ENCODE data around the gene MSRB3.
A peak's percentile ranks its signal among the peaks of the same experiment; 100 is the strongest.
"Not testable (repeated sequence)": the region's sequence is repeated elsewhere in the genome, so short reads cannot be mapped to it uniquely, and the experiment has no call there.

MSRB3 gene

GRCh38 chr12:65274602-65275272 is 3.7 kb upstream of the MSRB3 start:
- no peaks in the 10 kb centered on the region for H3K36me3 Mint-ChIP-seq (ENCODE audit: insufficient read depth)
- H3K9me3 Mint-ChIP-seq = no peaks in the 10 kb centered on the region
- H3K4me1 Mint-ChIP-seq = no peaks in the 10 kb centered on the region
- DNase-seq (ENCODE audit: low spot score in 2 of 2) = no peak
- no peak overlapping the region for H3K27ac Mint-ChIP-seq (ENCODE audit: low read depth)
- no peak overlapping the region for H3K4me3 Mint-ChIP-seq
- H3K27me3 Mint-ChIP-seq = peaks cover 65% of the 10 kb centered on the region
- no peak for ATAC-seq (replicated peaks; ENCODE audit: extremely low read depth, poor library complexity, severe bottlenecking)

GRCh38 chr12:65275627-65276026 is 2.9 kb upstream of the MSRB3 start:
- H3K4me1 Mint-ChIP-seq = no peaks in the 10 kb centered on the region
- H3K27me3 Mint-ChIP-seq = peaks cover 69% of the 10 kb centered on the region
- ATAC-seq (replicated peaks; ENCODE audit: extremely low read depth, poor library complexity, severe bottlenecking) (no peak), DNase-seq (ENCODE audit: low spot score in 2 of 2) (no peak)
- no peak overlapping the region for H3K27ac Mint-ChIP-seq (ENCODE audit: low read depth)
- no peaks in the 10 kb centered on the region for H3K36me3 Mint-ChIP-seq (ENCODE audit: insufficient read depth)
- H3K9me3 Mint-ChIP-seq = no peaks in the 10 kb centered on the region
- H3K4me3 Mint-ChIP-seq = no peak overlapping the region

DNA sequence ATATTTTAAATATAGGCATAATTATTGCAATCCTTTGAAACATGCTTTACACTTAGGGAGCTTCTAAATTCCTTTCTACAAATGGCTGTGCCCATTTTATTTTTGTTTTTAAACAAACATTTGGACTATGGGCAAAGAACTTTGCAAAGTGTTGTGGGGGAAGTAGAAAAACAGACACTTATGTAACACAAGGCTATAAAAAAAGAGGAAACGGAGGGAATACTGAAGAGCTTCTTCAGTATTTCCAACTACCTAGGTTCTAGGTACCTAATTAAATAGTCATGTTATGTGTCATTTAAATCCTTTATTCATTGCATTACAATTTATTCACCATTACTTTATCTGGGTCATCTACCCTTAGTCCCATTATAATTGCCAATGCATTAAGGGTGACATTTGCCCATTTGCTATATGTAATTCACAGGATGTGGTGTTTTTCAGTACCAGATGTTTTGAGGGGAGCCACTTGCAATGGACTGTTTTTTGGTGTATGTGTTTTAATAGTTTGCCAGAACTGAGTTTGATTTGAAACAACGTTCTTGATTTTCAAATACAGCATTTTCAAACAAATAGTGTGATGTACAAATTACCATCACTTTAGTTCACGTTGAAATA is 1.5 kb upstream of the MSRB3 start:
- Mint-ChIP-seq H3K36me3 (ENCODE audit: insufficient read depth) (no peaks in the 10 kb centered on the region), H3K9me3 (no peaks in the 10 kb centered on the region), H3K4me1 (no peaks in the 10 kb centered on the region), H3K4me3 (no peak overlapping the region), H3K27me3 (peaks cover 80% of the 10 kb centered on the region), H3K27ac (ENCODE audit: low read depth) (no peak overlapping the region)
- DNase-seq (ENCODE audit: low spot score in 2 of 2) (no peak), ATAC-seq (replicated peaks; ENCODE audit: extremely low read depth, poor library complexity, severe bottlenecking) (no peak)

DNA sequence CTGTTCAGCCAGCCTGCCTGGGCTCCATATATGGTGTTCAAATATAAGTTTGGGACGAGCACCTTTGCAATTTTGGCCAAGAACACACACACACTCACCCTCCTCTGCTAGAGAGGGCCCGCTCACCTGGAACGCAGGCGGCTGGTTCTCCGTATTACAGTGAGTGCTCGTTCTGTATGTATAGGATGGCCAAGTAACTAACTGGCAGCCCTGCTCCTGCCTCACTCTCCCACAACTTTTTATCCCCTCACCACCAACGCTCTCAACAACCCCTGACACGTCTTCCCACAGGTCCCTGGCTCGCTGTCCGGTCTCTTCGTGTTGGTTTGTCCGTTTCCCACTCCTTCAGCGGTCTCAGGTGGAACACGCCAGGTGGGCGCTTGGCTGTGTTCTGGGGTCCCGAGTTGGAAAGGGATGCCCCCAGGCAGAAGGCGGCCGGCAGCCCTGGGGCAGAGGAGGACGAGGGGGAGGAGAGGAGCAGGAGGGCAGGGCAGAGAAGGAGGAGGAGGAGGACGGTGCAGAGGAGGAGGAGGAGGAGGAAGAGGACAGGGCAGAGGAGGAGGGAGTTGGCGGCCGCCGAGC is 398 bp upstream of the MSRB3 start:
- no peaks in the 10 kb centered on the region for H3K9me3 Mint-ChIP-seq
- DNase-seq (ENCODE audit: low spot score in 2 of 2) (no peak), ATAC-seq (replicated peaks; ENCODE audit: extremely low read depth, poor library complexity, severe bottlenecking) (no peak)
- H3K4me3 Mint-ChIP-seq = peak overlapping the region; percentile 41
- H3K27ac Mint-ChIP-seq (ENCODE audit: low read depth) = no peak overlapping the region
- no peaks in the 10 kb centered on the region for H3K36me3 Mint-ChIP-seq (ENCODE audit: insufficient read depth)
- H3K27me3 Mint-ChIP-seq = peaks cover 80% of the 10 kb centered on the region
- H3K4me1 Mint-ChIP-seq = no peaks in the 10 kb centered on the region

DNA sequence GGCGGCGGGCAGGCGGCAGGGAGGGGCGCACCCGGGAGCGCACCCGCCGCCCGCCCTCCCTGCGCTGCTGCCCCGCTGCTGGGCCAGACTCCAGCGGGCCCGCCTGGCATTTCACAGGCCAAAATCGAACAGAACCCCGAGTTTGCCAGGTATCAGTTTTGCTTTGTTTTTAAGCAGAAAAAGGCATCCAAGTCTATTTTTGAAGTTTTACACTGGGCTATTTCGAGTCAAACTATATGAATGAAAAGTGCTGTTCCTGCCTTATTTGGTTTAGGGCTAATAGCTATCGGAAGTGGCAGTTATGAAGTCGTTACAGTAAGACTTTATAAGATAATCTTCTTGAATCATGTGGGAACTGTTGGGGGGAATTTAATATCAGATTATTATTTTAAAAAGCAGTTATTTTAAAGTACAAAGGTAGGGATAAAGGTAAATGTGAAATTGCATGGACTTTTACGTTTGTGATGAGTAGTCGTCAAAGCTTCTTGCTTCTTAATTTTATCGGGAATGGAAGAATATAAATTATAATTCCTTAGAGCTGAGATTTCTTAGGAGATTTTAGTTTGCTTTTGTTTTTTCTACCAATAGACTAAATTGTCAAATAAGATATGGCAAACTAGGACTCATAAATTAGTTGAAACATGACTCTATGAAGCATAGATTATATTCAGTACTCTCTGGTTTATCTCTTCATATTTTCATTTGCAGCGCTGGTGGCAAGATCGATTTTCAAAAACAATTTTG is 1.1 kb downstream of the MSRB3 start:
- ATAC-seq (replicated peaks; ENCODE audit: extremely low read depth, poor library complexity, severe bottlenecking) = peak; percentile 24
- H3K27me3 Mint-ChIP-seq = peaks cover 68% of the 10 kb centered on the region
- no peaks in the 10 kb centered on the region for H3K9me3 Mint-ChIP-seq
- no peak overlapping the region for H3K27ac Mint-ChIP-seq (ENCODE audit: low read depth)
- H3K36me3 Mint-ChIP-seq (ENCODE audit: insufficient read depth) = no peaks in the 10 kb centered on the region
- peak overlapping the region; percentile 34 for H3K4me3 Mint-ChIP-seq
- no peaks in the 10 kb centered on the region for H3K4me1 Mint-ChIP-seq
- no peak for DNase-seq (ENCODE audit: low spot score in 2 of 2)

GRCh38 chr12:65280306-65280705 is 1.8 kb downstream of the MSRB3 start:
- no peak for DNase-seq (ENCODE audit: low spot score in 2 of 2)
- no peaks in the 10 kb centered on the region for H3K4me1 Mint-ChIP-seq
- no peaks in the 10 kb centered on the region for H3K9me3 Mint-ChIP-seq
- H3K4me3 Mint-ChIP-seq = no peak overlapping the region
- no peak overlapping the region for H3K27ac Mint-ChIP-seq (ENCODE audit: low read depth)
- H3K27me3 Mint-ChIP-seq = peaks cover 60% of the 10 kb centered on the region
- no peak for ATAC-seq (replicated peaks; ENCODE audit: extremely low read depth, poor library complexity, severe bottlenecking)
- no peaks in the 10 kb centered on the region for H3K36me3 Mint-ChIP-seq (ENCODE audit: insufficient read depth)

- DNase-seq (ENCODE audit: low spot score in 2 of 2) = no peak
- no peaks in the 10 kb centered on the region for H3K4me1 Mint-ChIP-seq
- no peaks in the 10 kb centered on the region for H3K9me3 Mint-ChIP-seq
- ATAC-seq (replicated peaks; ENCODE audit: extremely low read depth, poor library complexity, severe bottlenecking) = no peak
- H3K27ac Mint-ChIP-seq (ENCODE audit: low read depth) = no peak overlapping the region
- no peak overlapping the region for H3K4me3 Mint-ChIP-seq
- H3K36me3 Mint-ChIP-seq (ENCODE audit: insufficient read depth) = no peaks in the 10 kb centered on the region
- H3K27me3 Mint-ChIP-seq = peaks cover 48% of the 10 kb centered on the region
Observed at GRCh38 chr12:65282840-65283239, 4.4 kb downstream of the MSRB3 start.

DNA sequence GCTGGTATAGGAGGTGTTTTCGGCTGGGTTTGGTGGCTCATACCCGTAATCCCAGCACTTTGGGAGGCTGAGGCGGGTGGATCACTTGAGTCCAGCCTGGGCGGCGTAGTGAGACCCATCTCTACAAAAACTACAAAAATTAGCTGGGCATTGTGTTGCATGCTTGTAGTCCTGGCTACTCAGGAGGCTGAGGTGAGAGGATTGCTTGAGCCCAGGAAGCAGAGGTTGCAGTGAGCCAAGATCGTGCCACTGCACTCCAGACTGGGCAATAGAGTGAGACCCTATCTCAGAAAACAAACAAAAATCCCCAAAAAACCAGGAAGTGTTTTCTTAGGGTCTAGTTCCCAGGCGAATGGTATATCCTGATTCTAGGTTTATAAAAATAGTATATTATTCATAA is 7.0 kb downstream of the MSRB3 start:
- ATAC-seq (replicated peaks; ENCODE audit: extremely low read depth, poor library complexity, severe bottlenecking); H3K4me3 Mint-ChIP-seq; H3K27ac Mint-ChIP-seq (ENCODE audit: low read depth); H3K9me3 Mint-ChIP-seq; DNase-seq (ENCODE audit: low spot score in 2 of 2); H3K36me3 Mint-ChIP-seq (ENCODE audit: insufficient read depth); H3K4me1 Mint-ChIP-seq: not testable (repeated sequence)
- peaks cover 31% of the 10 kb centered on the region for H3K27me3 Mint-ChIP-seq

DNA sequence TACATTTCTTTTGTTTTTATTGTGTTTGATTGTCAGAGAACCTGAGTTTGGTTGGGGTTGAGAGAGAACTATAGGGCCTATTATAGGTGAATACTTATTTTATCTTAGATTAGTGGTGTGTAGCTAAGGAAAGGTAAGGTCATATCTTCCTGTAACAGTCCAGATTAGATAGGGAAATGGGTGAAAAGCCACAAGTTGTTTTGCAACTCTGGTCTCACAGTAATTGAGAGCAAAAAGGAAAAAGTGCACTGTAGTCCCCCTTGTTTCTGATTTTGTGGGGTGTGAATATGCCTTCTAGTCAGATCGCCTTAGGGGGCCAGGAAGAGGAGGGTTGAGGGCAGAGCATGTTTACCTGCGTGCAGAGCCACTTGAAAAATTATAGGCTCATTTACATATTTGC is 8.9 kb downstream of the MSRB3 start:
- Mint-ChIP-seq H3K9me3 (no peaks in the 10 kb centered on the region), H3K4me1 (no peaks in the 10 kb centered on the region), H3K36me3 (ENCODE audit: insufficient read depth) (no peaks in the 10 kb centered on the region), H3K27ac (ENCODE audit: low read depth) (no peak overlapping the region), H3K4me3 (no peak overlapping the region), H3K27me3 (peaks cover 15% of the 10 kb centered on the region)
- DNase-seq (ENCODE audit: low spot score in 2 of 2) = no peak
- no peak for ATAC-seq (replicated peaks; ENCODE audit: extremely low read depth, poor library complexity, severe bottlenecking)

DNA sequence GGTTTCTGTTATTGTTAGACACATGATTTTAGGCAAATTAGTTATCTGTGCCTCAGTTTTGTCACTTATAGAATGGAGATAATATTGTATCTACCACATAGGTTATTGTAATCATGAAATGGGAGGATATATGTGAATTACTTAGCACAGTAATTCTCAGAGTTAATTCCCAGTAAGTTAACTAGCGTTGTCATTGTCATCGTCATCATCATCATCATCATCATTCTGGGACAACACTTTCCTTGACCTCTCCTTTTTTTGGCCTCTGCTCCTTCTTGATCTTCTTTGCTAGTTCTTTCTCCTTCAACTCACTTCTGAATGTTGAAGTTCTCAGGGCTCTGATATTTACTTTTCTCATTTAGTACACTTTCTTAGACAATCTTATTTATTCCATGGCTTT is 13.8 kb downstream of the MSRB3 start:
- peaks cover 6% of the 10 kb centered on the region for H3K9me3 Mint-ChIP-seq
- no peak for DNase-seq (ENCODE audit: low spot score in 2 of 2)
- H3K27me3 Mint-ChIP-seq = peaks cover 18% of the 10 kb centered on the region
- no peak overlapping the region for H3K27ac Mint-ChIP-seq (ENCODE audit: low read depth)
- ATAC-seq (replicated peaks; ENCODE audit: extremely low read depth, poor library complexity, severe bottlenecking) = no peak
- H3K4me1 Mint-ChIP-seq = no peaks in the 10 kb centered on the region
- no peak overlapping the region for H3K4me3 Mint-ChIP-seq
- H3K36me3 Mint-ChIP-seq (ENCODE audit: insufficient read depth) = no peaks in the 10 kb centered on the region

- H3K4me1 Mint-ChIP-seq = no peaks in the 10 kb centered on the region
- H3K27me3 Mint-ChIP-seq = peaks cover 12% of the 10 kb centered on the region
- no peaks in the 10 kb centered on the region for H3K36me3 Mint-ChIP-seq (ENCODE audit: insufficient read depth)
- H3K9me3 Mint-ChIP-seq = peaks cover 6% of the 10 kb centered on the region
- H3K4me3 Mint-ChIP-seq = no peak overlapping the region
- H3K27ac Mint-ChIP-seq (ENCODE audit: low read depth) = no peak overlapping the region
- no peak for ATAC-seq (replicated peaks; ENCODE audit: extremely low read depth, poor library complexity, severe bottlenecking)
- no peak for DNase-seq (ENCODE audit: low spot score in 2 of 2)
Observed at GRCh38 chr12:65293735-65294134, 15.3 kb downstream of the MSRB3 start.

GRCh38 chr12:65294641-65295262 is 16.3 kb downstream of the MSRB3 start:
- ATAC-seq (replicated peaks; ENCODE audit: extremely low read depth, poor library complexity, severe bottlenecking) (no peak), DNase-seq (ENCODE audit: low spot score in 2 of 2) (no peak)
- Mint-ChIP-seq H3K27ac (ENCODE audit: low read depth) (no peak overlapping the region), H3K27me3 (peaks cover 12% of the 10 kb centered on the region), H3K4me1 (no peaks in the 10 kb centered on the region), H3K36me3 (ENCODE audit: insufficient read depth) (no peaks in the 10 kb centered on the region), H3K9me3 (peaks cover 6% of the 10 kb centered on the region), H3K4me3 (no peak overlapping the region)
